CD4-positive, alpha-beta T cell treated with Interleukin-1 beta for 1 hour (primary cell): ENCODE measurements around the gene AP5M1.
"Not testable (repeated sequence)": the region's sequence is repeated elsewhere in the genome, so short reads cannot be mapped to it uniquely, and the experiment has no call there.

ENCODE experiments used
- DNase-seq, 2 donors: peaks; one replicate each; pipeline ENCODE4 v3.0.0-alpha.2; 2020 to 2022

Gene AP5M1

DNA sequence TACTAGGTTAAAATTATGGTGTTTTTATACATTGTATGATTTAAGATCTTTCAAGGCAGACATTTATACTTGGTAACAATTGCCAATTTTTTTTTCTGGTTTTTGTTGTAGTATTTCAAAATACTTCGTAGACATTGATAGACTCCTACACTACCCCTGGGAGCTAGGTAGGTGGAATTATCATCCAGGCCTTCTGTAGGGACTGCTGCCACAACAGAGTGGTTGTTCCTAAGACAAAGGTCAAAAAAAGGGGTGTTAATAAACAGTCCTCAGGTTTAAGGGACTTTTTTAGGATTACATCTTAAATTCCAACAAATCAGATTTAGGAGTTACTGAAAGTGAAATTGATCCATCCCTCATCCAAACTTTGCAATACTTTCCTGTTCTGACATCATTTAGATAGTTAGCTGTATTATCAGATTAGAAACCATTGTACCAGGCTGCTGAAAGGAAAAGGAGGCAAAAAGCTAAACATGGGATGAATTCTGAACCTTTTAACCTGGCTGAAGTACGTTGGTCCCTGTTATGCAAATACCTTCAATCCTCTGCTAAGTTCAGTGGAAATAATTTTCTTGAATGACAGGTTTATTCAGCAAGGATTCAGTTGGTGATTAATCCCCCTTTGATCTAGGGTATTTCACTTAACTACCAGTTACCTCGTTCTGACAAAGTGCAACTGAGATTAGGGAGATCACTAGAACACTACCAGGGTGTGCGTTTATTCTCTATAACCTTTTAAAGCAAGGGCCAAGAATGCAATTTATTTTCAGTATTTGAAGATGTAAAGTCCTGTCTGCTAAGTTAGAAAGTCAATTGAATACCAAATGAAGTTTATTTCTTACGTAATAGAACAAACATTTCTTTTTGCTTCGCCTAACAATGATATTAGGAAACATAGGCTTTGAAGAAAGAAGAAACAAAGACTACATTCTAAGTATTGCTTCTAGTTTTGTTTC, 23.2 kb downstream of the AP5M1 start:
- no peak for DNase-seq

GRCh38 chr14:57293866-57294837, 25.4 kb downstream of the AP5M1 start:
- peak in 1 of 2 donors; percentile 12 for DNase-seq

- no peak for DNase-seq
Measured at GRCh38 chr14:57295239-57295638, 26.5 kb downstream of the AP5M1 start.

- no peak for DNase-seq
Measured at GRCh38 chr14:57297852-57298251, 29.1 kb downstream of the AP5M1 start.

DNA sequence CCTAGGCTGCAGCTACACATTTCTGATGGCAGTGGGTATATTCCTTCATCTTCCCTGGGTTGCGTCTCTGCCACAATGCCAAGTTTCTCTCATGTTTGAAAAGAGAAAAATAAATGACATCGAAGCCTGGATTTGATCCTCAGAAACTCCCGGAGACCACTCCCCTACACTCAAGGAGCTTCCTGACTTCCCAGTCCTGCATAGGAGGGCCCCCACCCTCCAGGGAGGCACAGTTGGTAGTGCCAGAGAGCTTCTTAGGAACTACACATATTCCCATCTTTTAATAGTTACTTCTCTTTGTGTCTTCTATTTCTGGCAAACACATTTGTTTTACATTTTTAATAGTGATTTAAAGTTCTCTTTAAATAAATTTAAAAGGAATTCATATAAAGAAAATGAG, 30.7 kb downstream of the AP5M1 start:
- no peak for DNase-seq

GRCh38 chr14:57302883-57303282, 34.1 kb downstream of the AP5M1 start:
- no peak for DNase-seq

DNA sequence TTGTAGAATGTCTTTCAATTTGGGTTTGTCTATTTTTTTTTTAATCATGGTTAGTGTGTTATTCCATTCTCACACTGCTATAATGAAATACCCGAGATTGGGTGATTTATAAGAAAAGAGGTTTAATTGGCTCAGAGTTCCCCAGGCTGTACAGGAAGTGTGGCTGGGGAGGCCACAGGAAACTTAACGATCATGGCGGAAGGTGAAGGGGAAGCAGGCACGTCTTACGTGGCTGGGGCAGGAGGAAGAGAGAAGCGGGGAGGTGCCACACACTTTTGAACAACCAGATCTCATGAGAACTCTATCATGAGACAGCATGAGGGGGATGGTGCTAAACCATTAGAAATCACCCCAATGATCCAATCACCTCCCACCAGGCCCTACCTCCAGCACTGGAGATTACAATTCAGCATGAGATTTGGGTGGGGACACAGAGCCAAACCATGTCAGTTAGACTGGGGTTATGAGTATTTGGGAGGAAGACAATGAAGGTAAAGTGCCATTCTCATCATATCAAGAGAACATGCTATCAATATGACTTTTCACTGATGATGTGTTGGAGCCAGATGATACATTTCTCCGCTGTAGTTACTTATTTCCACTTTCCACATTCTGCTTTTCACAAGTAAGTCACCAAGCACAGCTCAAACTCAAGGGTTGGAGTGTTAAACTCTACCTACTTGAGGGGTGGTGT, 45.8 kb downstream of the AP5M1 start:
- DNase-seq, result no peak

DNA sequence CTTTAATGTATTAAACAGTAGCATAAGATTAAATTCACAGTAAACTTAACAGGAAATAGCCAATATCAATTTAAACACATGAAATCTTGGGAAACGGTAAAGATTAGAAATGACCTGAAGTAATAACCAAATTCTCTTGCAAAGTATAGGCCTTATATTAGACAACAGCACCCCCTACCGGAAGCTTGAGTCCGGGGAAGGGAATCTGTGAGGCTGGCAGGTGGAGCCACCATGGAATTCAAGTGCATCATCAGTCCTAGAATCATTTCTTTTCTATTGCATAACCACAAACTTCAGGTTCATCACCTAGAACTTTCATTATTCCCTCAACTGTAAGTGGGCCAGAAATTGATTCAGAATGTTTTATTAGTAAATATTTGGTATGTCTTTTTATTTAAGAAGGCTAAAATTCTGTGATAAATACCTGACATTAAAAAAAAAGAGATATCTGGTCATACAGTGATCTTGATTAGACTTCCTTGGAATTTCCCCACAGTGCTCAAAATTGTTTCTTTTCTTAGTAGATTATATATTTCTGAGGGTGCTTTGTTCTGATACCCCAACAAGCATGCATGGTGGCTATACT, 48.6 kb downstream of the AP5M1 start:
- DNase-seq, result peak; percentile 58 to 76

DNA sequence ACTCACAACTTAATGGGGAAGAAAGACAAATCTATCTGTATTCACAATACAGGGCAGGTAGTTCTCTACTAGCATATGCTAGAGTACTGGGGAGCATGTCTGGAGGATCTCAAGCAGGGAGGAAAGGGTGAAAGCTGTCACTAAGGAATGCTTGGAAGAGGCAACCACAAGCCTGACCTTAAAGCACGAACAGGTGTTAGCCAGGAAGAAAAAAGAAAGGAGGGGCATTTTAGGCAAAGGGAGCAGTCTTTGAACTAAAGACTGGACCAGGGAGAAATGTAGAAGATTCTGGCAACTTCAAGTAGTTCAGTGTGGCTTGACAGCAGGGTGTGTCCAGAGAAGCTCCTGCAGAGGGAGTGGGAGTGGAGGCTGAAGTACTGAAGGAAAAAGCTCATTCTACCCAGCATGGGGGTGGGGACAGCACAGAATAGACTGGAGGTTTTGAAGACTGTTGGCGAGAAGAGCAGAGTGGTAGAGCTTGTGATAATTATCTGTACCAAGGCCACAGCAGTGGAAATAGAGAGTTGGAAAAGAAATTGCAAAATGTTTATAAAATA, 50.9 kb downstream of the AP5M1 start:
- no peak for DNase-seq

DNA sequence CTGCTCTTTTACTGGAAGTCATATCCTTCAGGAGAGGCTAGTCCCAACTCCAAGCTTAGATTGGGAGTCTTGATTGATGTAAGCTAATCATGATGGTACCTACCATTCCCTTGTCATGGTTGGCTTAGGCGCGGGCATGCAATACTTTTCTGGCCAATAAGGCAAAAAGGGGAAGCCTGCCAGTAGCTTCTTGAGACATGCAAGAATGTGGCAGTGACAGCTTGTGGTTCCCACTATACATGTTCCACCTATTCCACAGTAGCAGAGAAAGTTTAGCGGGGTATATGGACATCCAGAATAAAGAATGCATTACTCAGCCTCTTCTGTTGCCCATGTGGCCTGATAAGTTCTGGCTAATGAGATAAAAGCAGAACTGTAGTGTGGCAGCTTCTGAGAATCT, 55.0 kb downstream of the AP5M1 start:
- DNase-seq, result no peak

- DNase-seq, result peak in 1 of 2 donors; percentile 1
Measured at GRCh38 chr14:57326253-57326652, 57.5 kb downstream of the AP5M1 start.

DNA sequence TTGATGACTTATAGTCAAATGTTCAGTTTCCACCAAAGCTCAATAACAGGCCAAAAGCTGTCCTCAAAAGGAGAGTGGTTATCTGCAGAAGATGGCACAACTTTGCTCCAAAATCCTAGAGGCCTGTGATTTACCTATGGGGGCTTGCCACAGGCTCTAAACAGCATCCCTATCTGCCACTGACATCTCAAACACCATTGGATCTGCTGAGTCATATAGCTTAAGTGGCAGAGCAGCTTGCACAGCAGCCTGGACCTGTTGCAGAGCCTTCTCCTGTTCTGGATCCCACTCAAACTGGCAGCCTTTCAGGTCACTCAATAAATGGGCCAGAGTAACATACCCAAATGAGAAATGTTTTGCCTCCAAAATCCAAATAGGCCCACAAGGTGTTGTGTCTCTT, 61.1 kb downstream of the AP5M1 start:
- no peak for DNase-seq

DNA sequence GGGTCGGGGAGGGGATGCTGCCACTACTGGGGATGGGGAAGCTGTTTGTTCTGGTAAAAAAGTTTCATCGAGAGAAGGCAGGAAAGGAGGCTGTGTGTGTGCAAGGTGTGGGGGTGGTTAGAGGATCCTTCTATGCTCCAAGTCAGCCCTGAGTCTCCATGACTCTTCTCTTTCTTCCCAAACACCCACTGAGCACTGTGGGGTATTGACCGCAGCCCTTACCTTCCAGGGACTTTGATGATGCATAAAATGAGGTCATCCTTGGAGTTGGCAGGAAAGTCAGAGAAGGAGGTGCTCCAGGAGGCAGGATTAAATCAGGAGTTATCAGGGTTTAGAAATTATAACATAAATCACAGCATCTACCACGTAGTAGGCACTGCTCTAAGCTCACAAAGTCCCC, 63.7 kb downstream of the AP5M1 start:
- DNase-seq, result not testable (repeated sequence)

DNA sequence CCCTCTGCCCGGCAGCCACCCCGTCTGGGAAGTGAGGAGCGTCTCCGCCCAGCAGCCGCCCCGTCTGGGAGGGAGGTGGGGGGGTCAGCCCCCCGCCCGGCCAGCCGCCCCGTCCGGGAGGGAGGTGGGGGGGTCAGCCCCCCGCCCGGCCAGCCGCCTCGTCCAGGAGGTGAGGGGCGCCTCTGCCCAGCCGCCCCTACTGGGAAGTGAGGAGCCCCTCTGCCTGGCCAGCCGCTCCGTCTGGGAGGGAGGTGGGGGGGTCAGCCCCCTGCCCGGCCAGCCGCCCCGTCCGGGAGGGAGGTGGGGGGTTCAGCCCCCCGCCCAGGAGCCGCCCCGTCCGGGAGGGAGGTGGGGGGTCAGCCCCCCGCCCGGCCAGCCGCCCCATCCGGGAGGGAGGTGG, 65.0 kb downstream of the AP5M1 start:
- not testable (repeated sequence) for DNase-seq

- not testable (repeated sequence) for DNase-seq
Measured at GRCh38 chr14:57343545-57344297, 75.0 kb downstream of the AP5M1 start.

DNA sequence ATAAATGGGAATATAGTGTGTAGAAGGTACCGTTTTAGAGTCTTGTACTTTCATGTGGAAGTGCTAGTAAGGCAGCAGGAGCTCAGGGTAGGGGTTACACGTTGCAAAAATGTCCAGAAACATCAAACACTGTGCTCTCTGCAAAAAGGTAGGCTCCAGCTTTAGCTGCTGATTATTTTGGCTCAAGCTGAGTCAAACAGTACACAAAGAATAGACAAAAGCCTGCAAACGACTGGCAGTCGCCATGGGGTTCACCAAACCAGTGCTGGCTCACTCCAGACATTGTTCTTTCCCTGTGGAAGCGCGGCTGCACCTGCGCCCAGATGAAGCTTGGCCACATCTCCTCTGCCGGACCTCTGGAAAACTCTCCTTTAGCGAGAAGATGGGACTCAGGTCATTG, 76.3 kb downstream of the AP5M1 start:
- DNase-seq, result no peak

- no peak for DNase-seq
Measured at GRCh38 chr14:57346741-57347140, 78.0 kb downstream of the AP5M1 start.
